ENCODE measurements around the gene DAZAP1. TPM values are rescaled to one million over a fixed set of nuclear protein-coding genes. Genes with fewer than 3 reads are reported as not detected.

DAZAP1 gene
- total RNA-seq = 20.4 and 30.9 TPM in 2 replicates

GRCh38 chr19:1407528-1408299, at the start of gene DAZAP1:
DAZAP1 (plus strand) TSS chr19:1407586; CDS start chr19:1407774, 188 bp downstream.

GRCh38 chr19:1383312-1384084, 23.9 kb upstream of the DAZAP1 start, which contains the start of gene NDUFS7:
NDUFS7 (plus strand) TSS chr19:1383907; CDS start chr19:1383927, 20 bp downstream.

DNA sequence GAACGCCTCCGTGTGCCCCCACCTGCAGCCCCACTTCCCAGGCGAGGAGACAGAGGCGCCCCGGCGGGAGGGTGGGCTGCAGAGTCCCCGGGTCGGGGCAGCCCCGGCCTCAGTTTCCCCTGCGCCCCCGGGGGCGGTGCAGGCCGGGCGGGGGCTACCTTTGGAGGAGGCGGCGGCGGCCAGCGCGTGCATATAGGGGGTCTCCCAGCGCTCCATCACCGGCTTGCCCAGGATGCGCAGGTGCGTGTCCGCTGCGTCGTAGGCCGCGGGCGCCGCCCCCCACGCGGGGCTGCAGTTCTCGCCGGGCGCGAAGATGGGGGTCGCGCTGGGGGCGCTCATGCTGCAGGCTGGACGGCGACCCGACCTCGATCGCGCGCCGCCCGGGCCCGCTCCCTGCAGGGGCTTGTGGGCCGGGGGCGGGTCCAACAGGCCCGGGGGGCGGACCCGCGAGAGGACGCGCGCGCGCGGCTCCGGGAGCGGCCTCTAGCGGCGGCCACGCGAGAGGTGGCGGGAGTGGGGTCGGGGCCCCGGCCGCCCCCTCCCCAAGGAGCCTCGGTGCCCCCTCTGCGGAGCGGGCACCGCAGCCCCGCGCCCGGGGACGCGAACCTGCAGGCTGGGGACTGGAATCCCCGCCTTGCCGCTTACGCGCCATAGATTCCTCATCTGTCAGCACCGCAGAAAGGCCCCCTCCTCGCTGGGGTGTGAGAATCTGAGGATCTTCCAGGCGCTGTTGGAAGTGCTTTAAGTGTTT, 6.1 kb upstream of the DAZAP1 start, which contains the start of gene GAMT:
TSS of gene GAMT (minus strand) at position 405 of the 751 bp plus-strand sequence. CDS start at position 339, 66 bp downstream.

GRCh38 chr19:1438035-1438932, 30.9 kb downstream of the DAZAP1 start, which contains the start of gene RPS15:
RPS15 (plus strand) TSS chr19:1438396; CDS start chr19:1438426, 30 bp downstream.

DNA sequence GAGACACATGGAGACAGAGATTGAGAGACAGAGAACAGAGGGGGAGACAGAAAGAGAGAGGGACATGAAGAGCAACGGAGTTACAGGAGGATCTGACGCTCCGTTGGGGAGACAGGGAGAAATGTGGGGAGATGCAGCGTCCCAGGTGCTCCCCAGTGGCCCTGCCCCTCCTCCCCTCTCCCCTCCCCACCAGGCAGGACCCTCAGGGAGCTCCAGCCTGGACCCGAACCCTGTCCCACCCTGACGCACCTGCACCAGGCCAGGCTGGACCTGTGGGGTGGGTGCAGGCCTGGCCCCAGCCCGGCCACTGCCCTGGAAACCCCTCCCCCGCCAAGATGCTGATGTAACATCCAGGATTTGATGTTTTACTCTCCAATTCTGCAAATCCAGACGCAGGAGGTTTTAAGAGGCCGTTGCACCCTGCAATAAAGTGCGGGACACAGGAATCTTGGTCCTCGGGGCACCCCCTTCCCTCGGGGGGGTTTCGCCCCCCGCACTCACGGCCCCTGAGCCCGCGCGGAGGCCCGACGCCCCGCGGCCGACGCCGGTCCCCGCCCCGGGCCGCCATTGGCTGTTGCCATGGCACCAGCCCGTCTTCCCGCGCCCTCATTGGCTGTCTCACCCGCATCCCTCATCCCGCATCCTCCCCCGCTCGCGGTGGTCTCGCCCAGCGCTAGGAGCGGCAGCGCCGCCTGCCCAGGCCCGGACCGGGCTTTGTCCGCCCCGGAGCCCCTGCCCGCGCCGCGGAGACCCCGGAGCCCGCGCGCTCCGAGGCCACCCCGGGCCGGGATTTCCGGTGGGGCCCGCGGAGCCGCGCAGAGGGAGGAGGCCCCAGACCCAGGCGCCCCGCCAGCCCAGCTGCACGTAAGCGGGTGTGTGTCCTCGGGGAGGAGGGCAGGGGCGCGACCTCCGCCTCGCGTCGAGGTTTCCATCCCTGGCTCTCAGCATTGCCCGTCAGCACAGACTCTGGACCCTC, 42.4 kb downstream of the DAZAP1 start, which contains the start of gene APC2:
TSS of gene APC2 (plus strand) at position 655 of the 976 bp plus-strand sequence. CDS start 2,881 bp downstream, outside the sequence.

GRCh38 chr19:1478934-1479707, 71.7 kb downstream of the DAZAP1 start, which contains the start of gene C19orf25:
C19orf25 (minus strand) TSS chr19:1479215; CDS start chr19:1478903, 312 bp downstream.

Other genes with a start within 250 kb of the DAZAP1 start
- 32.2 and 32.8 TPM in 2 replicates for gene SBNO2, start 233.3 kb upstream of the DAZAP1 start, total RNA-seq
- gene STK11, start 201.8 kb upstream of the DAZAP1 start, total RNA-seq = 74.2 and 98.7 TPM in 2 replicates
- gene CBARP, start 169.6 kb upstream of the DAZAP1 start, total RNA-seq = 0.63 and 0.86 TPM in 2 replicates
- 23.9 and 40.0 TPM in 2 replicates for gene ATP5F1D, start 165.8 kb upstream of the DAZAP1 start, total RNA-seq
- 8.8 and 9.5 TPM in 2 replicates for gene MIDN, start 159.0 kb upstream of the DAZAP1 start, total RNA-seq
- gene CIRBP, start 138.3 kb upstream of the DAZAP1 start, total RNA-seq = 134 and 212 TPM in 2 replicates
- gene FAM174C, start 132.1 kb upstream of the DAZAP1 start, total RNA-seq = 12.3 and 22.2 TPM in 2 replicates
- not detected in 2 replicates for gene EFNA2, start 121.7 kb upstream of the DAZAP1 start, total RNA-seq
- 53.1 and 63.4 TPM in 2 replicates for gene NDUFS7, start 23.7 kb upstream of the DAZAP1 start, total RNA-seq
- gene GAMT, start 6.0 kb upstream of the DAZAP1 start, total RNA-seq = 32.0 and 40.4 TPM in 2 replicates
- gene RPS15, start 30.8 kb downstream of the DAZAP1 start, total RNA-seq = 253 and 340 TPM in 2 replicates
- gene APC2, start 42.5 kb downstream of the DAZAP1 start, total RNA-seq = 0.63 and 1.1 TPM in 2 replicates
- 17.9 and 23.0 TPM in 2 replicates for gene C19orf25, start 71.6 kb downstream of the DAZAP1 start, total RNA-seq
- gene PCSK4, start 82.8 kb downstream of the DAZAP1 start, total RNA-seq = 0.95 and 2.2 TPM in 2 replicates
- 1.7 and 2.9 TPM in 2 replicates for gene REEP6, start 83.6 kb downstream of the DAZAP1 start, total RNA-seq
- gene ADAMTSL5, start 105.4 kb downstream of the DAZAP1 start, total RNA-seq = 3.9 and 4.7 TPM in 2 replicates
- under 0.01 TPM in 1 of 2 replicates, not detected in the other for gene PLK5, start 116.5 kb downstream of the DAZAP1 start, total RNA-seq
- 21.9 and 32.7 TPM in 2 replicates for gene MEX3D, start 160.7 kb downstream of the DAZAP1 start, total RNA-seq
- gene MBD3, start 185.3 kb downstream of the DAZAP1 start, total RNA-seq = 64.8 and 69.3 TPM in 2 replicates
- 103 and 117 TPM in 2 replicates for gene UQCR11, start 197.9 kb downstream of the DAZAP1 start, total RNA-seq
- 33.4 and 49.2 TPM in 2 replicates for gene TCF3, start 245.0 kb downstream of the DAZAP1 start, total RNA-seq